HT1080 (cell line): ENCODE measurements around the gene MACF1. TPM values are rescaled to one million over a fixed set of nuclear protein-coding genes. Genes with fewer than 3 reads are reported as not detected.

Source experiments
- DNase-seq: peaks from one replicate; pipeline ENCODE4 v3.0.0-alpha.2; 2015; ENCODE audit warnings: low read depth
- total RNA-seq: library from RNA; depleted of rRNA; stranded (reverse); fragments of >200 nt; shearing (Covaris generic); gene quantifications from 2 replicates; pipeline ENCODE4 v1.2.3, GENCODE V29; 2014

Gene MACF1
- total RNA-seq, 1 experiment from 2014 or later, result 148 TPM

DNA sequence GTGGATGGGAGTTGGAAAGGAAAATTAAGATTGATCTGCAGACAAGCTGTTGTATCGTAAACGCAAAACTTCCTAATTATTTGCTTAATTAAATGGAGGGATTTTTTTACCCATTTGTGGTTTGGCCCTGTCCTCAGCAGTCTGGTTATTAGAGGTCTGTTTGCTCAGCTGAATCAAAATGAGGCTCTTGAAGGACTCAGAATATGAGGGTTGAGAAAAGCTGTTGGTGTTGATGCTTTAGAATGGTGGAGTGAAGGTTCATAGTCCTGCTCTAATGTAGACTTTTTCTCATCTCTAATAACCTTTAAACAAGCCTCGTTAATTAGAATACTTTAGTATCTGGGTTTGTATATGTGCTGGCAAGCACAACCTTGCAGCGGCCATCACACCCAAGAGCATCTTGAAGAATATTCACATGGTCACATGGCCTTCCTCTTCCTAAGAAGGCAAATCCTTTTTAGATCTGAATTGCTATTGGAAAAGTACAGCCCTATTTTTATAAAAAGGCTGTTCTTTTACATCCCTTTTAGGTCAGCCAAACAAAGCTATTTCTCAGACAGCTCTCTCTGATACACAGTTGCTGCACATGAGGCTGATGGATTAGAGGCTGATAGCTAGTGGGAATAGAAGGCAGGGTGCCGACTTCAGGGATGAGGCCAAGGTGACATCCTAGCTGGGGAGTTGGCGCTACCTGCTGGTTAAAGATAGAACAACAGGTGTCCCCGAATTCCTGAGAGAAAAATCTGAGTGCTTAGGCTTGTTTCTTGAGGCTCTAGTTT, 53.8 kb downstream of the MACF1 start:
- peak; percentile 74 for DNase-seq

DNA sequence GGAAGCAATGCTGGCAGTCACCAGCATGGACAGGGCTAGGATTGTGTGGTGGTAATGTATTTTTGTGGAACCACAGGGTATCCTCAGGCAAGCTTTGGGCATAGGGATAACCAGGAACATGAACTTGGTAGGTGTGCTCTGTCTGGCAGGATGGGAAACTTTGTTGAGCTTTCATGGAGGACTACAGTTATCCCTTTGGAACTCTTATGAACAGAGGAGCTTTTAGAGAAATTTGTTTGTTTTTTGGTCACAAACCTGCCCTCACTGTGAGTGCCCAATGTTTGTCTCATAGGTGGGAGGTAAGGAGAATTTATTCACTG, 54.4 kb downstream of the MACF1 start:
- no peak for DNase-seq

DNA sequence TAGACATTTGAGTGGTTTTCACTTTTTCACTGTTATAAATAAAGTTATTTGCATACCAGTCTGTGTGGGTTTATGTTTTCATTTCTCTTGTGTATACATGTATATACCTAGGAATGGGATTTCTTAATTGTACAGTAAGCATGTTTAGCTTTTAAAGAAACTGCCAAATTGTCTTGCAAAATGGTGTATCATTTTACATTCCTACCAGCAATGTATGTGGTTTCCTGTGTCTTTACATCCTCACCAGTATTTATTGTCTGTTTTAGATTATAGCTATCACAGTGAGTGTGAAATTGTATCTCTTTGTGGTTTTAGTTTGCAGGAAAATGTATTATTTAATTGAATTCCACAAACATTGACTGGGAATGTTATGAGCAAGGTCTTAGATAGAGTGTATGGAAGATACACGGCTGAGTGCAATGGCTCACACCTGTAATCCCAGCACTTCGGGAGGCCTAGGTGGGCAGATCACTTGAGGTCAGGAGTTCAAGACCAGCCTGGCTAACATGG, 57.3 kb downstream of the MACF1 start:
- DNase-seq, result peak; percentile 38

DNA sequence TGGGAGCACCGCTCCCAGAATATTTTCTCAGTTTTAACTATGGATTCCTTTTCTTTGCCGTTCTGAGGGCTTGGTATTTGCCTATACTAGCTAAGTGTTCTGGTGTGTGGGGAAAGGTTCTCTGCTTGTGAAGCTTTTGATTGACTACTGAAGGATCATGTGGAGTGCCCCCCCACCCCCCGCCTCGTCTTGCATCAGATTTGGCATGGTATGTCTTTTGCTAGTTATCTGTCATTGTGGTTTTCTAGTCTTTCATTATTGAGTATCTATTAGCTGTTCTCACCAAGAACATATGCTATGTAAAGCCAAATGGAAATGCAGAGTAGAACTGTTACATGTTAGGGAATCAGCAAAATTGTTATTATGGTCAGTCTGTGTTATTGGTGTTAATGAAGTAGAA, 58.3 kb downstream of the MACF1 start:
- DNase-seq, result no peak

DNA sequence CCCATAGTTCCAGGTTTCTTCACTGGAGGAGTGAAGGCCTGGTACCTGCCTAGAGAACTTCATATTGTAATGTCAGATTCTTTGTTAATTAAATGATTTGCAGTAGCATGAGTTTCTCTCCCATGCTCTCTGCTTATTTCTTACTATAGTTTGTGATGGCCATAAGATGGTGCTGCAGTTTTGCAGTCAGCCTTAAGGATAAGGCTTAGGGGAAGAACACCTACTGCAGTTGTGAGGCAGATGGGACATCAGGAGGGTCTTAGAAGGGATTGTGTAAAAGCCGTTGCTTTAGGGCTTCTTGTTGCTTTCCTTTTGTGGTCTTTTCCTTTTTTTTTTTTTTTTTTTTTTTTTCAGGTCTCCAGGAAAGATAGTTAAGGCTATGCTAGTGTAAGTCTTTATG, 61.8 kb downstream of the MACF1 start:
- DNase-seq, result peak; percentile 24

DNA sequence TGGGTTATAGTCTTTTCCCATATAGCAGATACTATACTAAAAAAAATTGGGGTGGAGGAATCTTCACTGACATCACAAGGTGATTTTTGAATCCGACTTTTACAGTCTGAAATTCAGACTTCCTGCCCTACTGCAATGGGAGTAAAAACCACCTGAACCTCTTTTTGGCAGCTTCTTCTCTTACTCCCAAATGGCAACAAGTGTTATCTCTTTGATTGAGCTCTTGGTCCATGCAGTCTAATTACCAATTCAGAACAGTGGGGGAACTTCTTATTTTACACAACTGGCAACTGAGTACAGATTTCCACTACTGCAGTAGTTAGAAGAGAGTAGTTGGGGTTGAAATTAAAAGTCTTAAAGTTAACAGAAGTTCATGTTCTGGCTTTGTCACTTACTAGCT, 62.3 kb downstream of the MACF1 start:
- no peak for DNase-seq

DNA sequence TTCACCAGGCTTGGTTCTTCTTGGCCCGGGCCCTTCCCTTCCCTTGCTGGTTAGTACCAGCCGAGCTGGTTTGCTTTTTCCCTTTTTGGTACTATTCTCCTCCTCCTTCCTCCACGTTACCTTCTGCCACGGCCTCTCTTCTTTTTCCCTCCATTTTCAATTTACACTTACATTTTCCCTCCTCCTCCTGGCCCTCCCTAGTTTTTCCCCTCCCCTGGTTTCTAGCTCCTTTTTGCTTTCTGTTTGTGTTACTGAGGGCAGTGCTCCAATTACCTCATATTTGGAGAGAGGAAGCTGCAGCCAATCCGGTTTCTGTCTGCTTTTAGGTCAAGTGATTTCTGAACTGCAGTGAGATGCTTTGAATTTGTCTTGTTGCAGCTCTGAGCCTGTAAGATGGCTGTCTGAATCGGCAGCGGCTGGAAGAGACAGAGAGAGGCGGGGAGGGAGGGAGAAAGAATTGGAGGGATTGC, 63.7 kb downstream of the MACF1 start:
- DNase-seq, result peak; percentile 78

DNA sequence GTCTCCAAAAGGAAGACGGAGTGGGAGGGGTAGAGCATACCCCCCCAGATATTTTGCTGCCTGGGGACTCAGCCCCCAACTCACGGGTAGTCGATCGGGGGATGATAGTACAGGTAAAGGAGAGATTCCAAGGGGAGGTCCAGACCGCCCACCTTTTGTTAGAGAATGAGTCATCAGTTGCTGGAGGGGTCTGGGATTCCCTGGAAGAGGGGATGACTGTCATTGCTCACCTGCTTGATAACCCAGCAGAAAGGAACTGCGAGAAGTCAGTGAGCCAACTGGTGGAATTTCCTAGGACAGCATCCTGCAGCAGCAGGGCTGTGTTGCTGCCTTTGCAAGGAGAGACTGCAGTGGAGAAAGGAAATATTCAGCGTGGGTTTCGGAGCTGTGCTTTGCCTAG, 64.4 kb downstream of the MACF1 start:
- peak; percentile 22 for DNase-seq

DNA sequence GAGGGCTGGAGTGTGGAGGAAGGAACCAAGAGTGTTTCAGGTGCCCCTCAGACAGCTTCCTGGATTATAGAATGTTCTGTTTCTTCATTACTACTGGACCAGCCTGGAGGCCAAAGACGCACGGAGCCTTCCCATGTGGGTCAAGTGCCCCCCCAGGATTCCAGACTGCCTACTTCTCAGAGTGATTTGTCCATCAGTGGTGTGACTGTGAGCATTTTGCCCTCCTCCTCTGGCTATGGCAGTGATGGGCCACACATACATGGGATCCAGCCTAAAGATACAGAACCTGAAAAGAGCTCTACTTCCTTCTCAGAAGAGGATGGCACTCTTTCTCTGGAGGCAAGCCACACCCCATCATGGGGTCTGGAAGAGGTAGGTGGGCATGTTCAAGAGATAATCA, 64.9 kb downstream of the MACF1 start:
- DNase-seq, result no peak

DNA sequence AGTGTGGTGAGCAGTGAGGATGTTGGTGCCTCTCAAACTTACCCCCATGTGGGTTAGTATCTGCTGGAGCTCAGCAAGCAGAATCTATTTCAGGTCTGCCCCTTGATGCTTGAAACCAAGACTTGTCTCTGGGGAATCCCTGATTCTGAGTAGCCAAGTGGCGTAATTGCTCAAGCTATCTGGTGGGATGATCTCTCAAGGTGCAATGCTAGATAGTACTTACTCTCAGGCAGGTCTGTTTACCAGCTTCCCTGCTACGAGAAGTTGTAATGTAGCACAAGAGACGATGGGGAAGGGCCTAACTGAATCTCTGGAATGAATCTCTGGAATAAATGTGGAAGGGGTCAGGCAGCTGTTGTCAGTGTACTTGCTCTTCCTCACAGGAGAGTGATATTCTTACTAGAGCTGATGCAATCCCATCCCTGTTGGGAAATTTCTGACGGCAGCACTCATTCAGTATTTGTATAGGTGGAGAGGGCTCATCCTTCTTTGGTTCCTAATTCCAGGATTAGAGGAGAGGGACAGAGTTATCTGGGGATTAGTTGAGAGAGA, 65.4 kb downstream of the MACF1 start:
- no peak for DNase-seq

DNA sequence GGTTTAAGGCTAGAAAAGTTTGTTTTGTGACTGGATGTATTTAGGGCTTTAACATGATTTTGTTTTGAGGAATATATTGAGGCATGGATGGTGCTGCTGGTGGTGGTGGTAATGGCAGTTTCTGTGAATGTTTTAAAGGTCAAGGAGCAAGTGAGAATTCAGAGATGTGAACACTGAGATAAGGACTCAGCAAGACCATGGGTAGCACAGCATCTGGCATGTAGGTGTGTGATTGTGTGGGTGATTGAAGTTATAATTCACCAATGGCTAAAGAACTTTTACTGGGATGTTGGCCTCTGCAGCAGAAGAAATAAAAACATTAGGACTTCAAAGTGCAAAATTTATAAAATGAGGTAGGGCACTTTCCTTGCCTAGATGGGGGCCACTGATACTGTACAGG, 65.9 kb downstream of the MACF1 start:
- DNase-seq, result no peak

DNA sequence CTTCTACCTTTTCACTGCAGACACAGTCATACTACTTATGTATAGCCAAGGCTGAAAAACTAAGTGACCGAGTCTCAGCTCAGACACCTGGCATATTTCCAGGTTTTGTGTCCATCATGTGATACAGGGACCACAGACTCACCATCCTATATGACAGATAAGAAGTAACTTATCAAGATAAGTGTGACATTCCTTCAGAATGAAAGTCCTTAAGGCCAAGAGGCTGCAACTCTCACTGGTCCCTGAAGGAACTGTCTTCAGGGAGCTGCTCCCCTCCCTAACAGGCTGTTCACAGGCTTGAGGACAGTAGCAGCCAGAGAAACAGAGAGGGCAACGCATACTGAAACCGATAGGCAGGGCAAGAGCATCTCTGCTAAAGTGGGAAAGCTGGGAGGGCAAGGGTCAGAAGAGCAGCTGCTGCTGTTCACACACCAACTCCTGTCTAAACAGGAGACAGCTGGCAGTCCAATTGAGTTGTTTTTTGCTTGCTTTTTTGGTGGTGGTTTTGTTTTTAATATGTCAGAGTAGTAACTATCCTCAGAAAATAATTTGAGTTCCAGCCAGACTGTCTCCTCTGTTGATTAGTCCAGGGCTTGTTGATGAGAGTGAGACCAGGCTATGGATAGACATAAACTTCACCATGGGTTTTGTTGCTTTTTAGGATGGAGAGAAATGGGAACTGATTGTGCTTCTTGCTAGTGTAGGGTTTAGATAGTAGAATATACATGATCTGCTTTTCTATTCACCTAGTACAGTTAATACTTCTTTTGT, 67.7 kb downstream of the MACF1 start:
- DNase-seq, result no peak

DNA sequence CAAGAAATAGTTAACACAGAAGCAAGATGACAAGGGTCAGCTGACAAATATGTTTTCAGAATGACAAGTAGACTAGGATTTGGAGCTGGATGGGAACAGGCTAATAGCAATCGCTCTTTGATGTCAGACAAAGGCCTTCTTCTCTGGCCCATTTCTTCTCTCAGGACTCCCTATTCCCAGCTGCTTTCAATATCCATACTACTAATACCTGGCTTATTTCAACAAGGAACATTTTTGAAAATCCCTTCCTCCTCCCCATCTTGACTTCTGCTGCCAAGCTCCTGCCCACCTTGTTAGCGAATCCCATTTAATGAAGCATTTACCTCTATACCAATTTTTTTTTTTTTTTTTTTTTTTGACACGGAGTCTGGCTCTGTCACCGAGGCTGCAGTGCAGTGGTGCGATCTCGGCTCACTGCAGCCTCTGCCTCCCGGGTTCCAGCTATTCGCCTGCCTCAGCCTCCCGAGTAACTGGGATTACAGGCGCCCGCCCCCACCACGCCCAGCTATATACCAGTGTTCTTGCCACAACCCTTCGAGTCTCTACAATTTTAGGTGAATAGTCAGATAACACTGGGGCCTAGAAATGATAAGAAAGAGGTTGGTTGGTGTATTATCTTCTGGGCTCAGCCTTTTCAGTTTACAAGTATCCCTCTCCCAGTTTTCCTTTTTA, 68.4 kb downstream of the MACF1 start:
- no peak for DNase-seq

DNA sequence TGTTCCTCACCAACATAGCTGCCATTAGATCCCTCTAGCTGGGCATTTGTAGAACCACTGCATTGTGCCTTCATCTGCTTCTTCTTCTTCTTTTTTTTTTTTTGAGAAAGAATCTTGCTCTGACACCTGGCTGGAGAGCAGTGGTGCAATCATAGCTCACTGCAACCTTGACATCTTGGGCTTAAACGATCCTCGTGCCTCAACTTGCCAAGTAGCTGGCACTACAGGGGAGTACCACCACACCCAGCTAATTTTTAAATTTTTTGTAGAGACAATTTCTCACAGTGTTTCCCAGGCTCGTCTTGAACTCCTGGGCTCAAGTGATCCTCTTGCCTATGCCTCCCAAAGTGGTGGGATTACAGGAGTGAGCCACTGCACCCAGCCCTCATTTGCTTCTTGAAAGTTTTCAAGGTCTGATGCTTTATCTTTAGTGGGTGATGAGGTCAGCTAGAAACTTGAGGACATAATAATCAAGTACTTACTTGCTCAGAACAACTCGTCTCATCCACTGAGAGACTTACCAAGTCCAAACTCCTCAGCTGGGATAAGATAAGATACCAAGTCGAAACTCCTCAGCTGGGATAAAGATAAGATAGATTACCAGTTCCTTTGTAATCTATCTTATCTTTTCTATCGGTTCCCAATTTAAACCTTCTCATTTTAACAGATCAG, 71.5 kb downstream of the MACF1 start:
- no peak for DNase-seq

DNA sequence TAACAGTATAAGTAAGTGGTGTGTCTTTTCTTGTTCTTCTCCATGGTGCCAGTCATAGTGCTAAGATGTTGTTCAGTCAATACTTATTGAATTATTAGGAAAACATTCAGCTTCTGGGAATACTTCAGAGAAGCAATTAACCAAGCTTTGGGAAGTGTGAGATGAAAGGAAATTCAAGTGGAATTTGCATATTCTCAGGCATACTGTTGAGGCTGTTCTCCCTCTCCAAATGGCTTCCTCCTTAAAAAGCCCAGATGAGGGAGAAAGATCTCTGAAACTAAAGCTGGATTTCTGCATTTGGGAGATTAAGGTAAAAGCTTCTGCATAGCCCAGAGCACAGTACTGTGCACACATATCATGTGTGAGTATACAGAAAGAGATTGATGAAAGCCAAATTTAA, 73.4 kb downstream of the MACF1 start:
- DNase-seq, result no peak

DNA sequence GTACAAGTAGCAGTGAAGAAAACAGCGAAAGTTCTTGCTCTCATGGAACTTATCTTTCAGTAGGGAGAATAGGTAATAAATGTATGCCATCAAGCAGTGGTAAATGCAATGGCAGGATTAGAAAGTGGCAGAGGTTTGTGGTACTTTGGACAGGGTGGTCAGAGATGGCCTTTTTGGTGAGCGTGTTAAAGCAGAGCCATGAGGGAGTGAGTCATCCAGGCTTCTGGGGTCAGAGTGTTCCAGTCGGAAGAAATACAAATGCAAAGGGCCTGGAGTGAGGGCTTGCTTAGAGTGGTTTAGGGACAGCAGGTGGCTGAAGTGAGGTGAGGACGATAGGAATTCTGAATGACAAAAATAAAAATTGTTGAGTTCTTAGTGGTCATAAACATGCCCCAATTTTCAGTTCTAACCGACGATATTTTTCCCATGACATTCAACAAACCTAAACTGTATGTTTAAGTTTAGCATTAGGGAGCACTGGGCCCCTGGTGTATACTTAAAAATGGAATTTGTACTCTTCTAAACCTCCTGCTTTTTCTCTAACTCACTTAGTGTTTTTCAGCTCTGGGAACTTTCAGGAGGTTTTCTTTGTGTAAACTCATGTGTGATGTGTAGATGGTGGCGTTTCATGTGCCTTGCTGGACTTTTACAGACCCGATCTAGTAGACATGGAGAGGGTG, 78.2 kb downstream of the MACF1 start:
- DNase-seq, result no peak

DNA sequence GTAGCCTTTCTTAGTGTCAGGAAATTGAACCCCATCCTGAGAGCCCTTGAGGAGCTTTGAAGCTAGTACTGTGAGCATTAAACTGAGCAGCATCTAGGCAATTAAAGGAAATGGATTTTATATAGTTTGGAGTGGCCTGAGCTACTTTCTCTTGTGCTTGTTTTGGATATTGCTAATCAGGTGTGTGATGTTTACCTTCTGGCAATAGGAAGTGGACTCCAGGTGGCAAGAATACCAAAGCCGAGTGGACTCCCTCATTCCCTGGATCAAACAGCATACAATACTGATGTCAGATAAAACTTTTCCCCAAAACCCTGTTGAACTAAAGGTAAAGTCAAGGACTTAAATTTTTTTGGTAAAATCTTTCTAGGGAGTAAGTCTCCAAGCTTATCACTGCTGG, 79.4 kb downstream of the MACF1 start:
- DNase-seq, result no peak

DNA sequence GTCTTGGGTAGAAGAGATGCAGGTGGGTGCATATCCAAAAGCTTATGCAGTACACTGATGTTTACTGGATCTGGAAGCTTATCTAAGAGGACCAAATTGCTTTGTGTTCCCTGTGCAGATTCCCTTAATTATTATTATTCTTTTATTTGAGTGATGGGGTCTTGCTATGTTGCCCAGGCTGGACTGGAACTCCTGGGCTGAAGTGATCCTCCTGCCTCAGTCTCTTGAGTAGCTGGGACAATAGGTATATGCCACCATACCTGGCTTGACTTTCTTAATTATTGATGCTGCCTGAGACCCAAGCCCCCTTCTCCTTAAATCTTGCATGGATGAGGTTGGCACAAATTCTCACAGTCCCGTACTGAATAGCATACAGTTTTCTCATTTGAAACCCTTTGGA, 83.0 kb downstream of the MACF1 start:
- no peak for DNase-seq

DNA sequence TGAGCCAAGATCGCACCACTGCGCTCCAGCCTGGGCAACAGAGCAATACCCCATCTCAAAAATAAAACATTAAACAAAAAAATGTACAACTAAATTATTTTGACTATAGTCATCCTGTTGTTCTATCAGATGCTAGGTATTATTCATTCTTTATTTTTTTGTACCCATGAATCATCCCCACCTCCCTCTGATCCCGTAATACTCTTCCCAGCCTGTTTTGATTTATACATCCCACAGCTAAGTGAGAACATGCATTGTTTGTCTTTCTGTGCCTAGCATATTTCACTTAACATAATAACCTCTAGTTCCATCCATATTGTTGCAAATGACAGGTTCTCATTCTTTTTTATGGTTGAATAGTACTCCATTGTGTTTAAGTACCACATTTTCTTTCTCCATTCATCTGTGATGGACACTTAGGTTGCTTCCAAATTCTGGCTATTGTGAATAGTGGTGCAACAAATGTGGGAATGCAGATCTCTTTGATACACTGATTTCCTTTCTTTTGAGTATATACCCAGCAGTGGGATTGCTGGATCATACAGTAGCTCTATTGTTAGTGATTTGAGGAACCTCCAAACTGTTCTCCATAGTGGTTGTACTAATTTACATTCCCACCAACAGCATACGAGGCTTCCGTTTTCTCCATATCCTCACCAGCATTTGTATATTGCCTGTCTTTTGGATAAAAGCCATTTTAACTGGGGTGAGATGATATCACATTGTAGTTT, 84.4 kb downstream of the MACF1 start:
- peak; percentile 27 for DNase-seq

DNA sequence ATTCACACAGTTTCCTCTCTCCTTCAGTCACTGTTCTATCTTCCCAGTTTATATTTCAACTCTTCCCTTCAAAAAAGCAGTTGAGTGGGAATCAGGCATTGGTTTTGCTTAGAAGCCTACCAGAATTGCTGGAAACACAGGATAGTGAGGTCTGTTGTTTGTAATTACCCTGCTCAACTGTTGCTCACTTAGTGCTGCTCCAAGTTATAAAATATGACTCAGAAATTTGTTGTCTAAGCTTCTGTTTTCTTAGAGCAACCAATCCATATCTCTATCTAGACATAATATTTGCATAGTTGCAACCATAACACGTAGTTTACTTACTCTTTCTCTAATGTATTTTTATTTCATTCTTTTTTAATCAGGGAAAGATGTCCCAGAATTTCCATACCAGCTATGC, 87.9 kb downstream of the MACF1 start:
- no peak for DNase-seq
